K562 (cell line): Measurements from ENCODE around the gene ABLIM2.

ENCODE experiments used
- DIDO1 ChIP-seq: fragments of 450-650 bp; IDR thresholded peaks from 2 replicates; pipeline ENCODE4 v1.6.1; 2016; ENCODE audit warnings: low read depth, missing biosample characterization, missing genetic modification characterization
- EP300 ChIP-seq: IDR thresholded peaks from 2 replicates; pipeline ENCODE4 v1.6.1; 2012; ENCODE audit warnings: low read length, improper control_type of control experiment
- KDM4B ChIP-seq, 2 experiments: fragments of 450-650 bp in 1 of 2; sonication (generic) in 1 of 2; IDR thresholded peaks; 2 replicates each; pipeline ENCODE4 v1.6.1; 2016 to 2017; ENCODE audit warnings: borderline replicate concordance in 2 of 2, antibody characterized with exemption in 1 of 2, low read depth in 1 of 2, mild to moderate bottlenecking in 1 of 2
- MCM2 ChIP-seq: fragments of 450-650 bp; IDR thresholded peaks from 2 replicates; pipeline ENCODE4 v1.6.1; 2017; ENCODE audit warnings: low read depth, mild to moderate bottlenecking
- NBN ChIP-seq: fragments of 450-650 bp; IDR thresholded peaks from 2 replicates; pipeline ENCODE4 v1.6.1; 2016; ENCODE audit warnings: low read depth, mild to moderate bottlenecking
- NKRF ChIP-seq: fragments of 450-650 bp; IDR thresholded peaks from 2 replicates; pipeline ENCODE4 v1.6.1; 2016; ENCODE audit warnings: borderline replicate concordance
- NR2C1 ChIP-seq, 2 experiments: fragments of 450-650 bp; IDR thresholded peaks; 2 replicates each; pipeline ENCODE4 v1.6.1; 2017; ENCODE audit warnings: mild to moderate bottlenecking in 2 of 2, antibody characterized with exemption in 1 of 2, inconsistent platforms in 1 of 2, missing compliant biosample characterization in 1 of 2, missing genetic modification characterization in 1 of 2
- POLR2A ChIP-seq: fragments of 450-650 bp; conservative IDR thresholded peaks from 2 replicates; pipeline ENCODE4 v1.6.1; 2016
- REST ChIP-seq, 2 experiments: fragments of 450-650 bp; formaldehyde crosslinking in 1 of 2; IDR thresholded peaks; 2 replicates each; pipeline versions ENCODE4 v1.4.0 to v1.6.1; 2014 to 2020; ENCODE audit warnings: mild to moderate bottlenecking in 2 of 2, borderline replicate concordance in 1 of 2, low read depth in 1 of 2
- THRA ChIP-seq: fragments of 450-650 bp; IDR thresholded peaks from 2 replicates; pipeline ENCODE4 v1.6.1; 2017; ENCODE audit warnings: mild to moderate bottlenecking, moderate library complexity
- TF ChIP-seq, protein P1 (sequence below): sonication (generic); formaldehyde crosslinking; IDR thresholded peaks from 2 replicates; pipeline ENCODE4 v1.8.1; 2023; ENCODE audit warnings: mild to moderate bottlenecking, missing genetic modification reagents
- TF ChIP-seq, protein P2 (sequence below), 3 experiments: IDR thresholded peaks in 2 of 3; conservative IDR thresholded peaks in 1 of 3; 2 replicates each; pipeline ENCODE4 v1.5.1; 2011 to 2012; ENCODE audit warnings: low read length in 3 of 3, mild to moderate bottlenecking in 3 of 3, control low read depth in 2 of 3, improper control_type of control experiment in 1 of 3, inconsistent platforms in 1 of 3, low read depth in 1 of 3, mixed read lengths in 1 of 3, moderate library complexity in 1 of 3; ENCODE audit not compliant: insufficient read depth in 2 of 3

- TF ChIP-seq KDM4B (IDR thresholded peaks at IDR 0.05; ENCODE audit: borderline replicate concordance in 2 of 2, low read depth in 1 of 2) = no peak
- no peak for TF ChIP-seq MCM2
- no peak for TF ChIP-seq REST (IDR thresholded peaks at IDR 0.05; ENCODE audit: borderline replicate concordance)
- TF ChIP-seq REST (CRISPR knock-in tag; IDR thresholded peaks at IDR 0.05; ENCODE audit: low read depth) = no peak
- TF ChIP-seq POLR2A = no peak
- TF ChIP-seq NR2C1 (IDR thresholded peaks at IDR 0.05) = no peak
- TF ChIP-seq NR2C1 (tag; IDR thresholded peaks at IDR 0.05) = no peak
- TF ChIP-seq DIDO1 (tag) = no peak
- no peak for TF ChIP-seq EP300
- TF ChIP-seq NBN = no peak
- TF ChIP-seq, protein P1, sequence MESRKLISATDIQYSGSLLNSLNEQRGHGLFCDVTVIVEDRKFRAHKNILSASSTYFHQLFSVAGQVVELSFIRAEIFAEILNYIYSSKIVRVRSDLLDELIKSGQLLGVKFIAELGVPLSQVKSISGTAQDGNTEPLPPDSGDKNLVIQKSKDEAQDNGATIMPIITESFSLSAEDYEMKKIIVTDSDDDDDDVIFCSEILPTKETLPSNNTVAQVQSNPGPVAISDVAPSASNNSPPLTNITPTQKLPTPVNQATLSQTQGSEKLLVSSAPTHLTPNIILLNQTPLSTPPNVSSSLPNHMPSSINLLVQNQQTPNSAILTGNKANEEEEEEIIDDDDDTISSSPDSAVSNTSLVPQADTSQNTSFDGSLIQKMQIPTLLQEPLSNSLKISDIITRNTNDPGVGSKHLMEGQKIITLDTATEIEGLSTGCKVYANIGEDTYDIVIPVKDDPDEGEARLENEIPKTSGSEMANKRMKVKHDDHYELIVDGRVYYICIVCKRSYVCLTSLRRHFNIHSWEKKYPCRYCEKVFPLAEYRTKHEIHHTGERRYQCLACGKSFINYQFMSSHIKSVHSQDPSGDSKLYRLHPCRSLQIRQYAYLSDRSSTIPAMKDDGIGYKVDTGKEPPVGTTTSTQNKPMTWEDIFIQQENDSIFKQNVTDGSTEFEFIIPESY (CRISPR knock-in tag) = no peak
- TF ChIP-seq THRA = no peak
- TF ChIP-seq, protein P2, sequence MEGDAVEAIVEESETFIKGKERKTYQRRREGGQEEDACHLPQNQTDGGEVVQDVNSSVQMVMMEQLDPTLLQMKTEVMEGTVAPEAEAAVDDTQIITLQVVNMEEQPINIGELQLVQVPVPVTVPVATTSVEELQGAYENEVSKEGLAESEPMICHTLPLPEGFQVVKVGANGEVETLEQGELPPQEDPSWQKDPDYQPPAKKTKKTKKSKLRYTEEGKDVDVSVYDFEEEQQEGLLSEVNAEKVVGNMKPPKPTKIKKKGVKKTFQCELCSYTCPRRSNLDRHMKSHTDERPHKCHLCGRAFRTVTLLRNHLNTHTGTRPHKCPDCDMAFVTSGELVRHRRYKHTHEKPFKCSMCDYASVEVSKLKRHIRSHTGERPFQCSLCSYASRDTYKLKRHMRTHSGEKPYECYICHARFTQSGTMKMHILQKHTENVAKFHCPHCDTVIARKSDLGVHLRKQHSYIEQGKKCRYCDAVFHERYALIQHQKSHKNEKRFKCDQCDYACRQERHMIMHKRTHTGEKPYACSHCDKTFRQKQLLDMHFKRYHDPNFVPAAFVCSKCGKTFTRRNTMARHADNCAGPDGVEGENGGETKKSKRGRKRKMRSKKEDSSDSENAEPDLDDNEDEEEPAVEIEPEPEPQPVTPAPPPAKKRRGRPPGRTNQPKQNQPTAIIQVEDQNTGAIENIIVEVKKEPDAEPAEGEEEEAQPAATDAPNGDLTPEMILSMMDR (IDR thresholded peaks at IDR 0.05 in 2 of 3, conservative IDR thresholded peaks at IDR 0.05 in 1 of 3; ENCODE audit: insufficient read depth in 2 of 3, low read depth in 1 of 3, low read length in 3 of 3) = no peak
- TF ChIP-seq NKRF = no peak
Measured at GRCh38 chr4:8120501-8120900, 38.1 kb downstream of the ABLIM2 start.
